Measurements from ENCODE around the gene IL16. TPM values are rescaled to one million over a fixed set of nuclear protein-coding genes. Genes with fewer than 3 reads are reported as not detected.

Gene IL16
- total and polyA plus RNA-seq, 2 experiments from 2014 or later = 0.32 to 0.53 TPM

- DNase-seq = no peak
- no peaks in the 10 kb centered on the region for H4K20me1 ChIP-seq (ENCODE audit: insufficient read depth)
- in situ Hi-C loops (cut with MboI) = loop anchor here (5.0 kb wide), 1 partner anchor 124 kb away; no protein-coding TSS in a partner anchor
- H3K27ac ChIP-seq = no peak overlapping the region
- no peaks in the 10 kb centered on the region for H3K79me2 ChIP-seq (ENCODE audit: insufficient read depth)
- 79 to 81% methylated on average over 2 of the region's 2 CpGs for WGBS, 2 experiments (ENCODE audit: low coverage in 1 of 2, low lambda C conversion rate in 2 of 2, missing lambda C conversion rate in 2 of 2)
- peaks cover 11% of the 10 kb centered on the region for H3K4me1 ChIP-seq (ENCODE audit: insufficient read depth)
- H3K9ac ChIP-seq = no peak overlapping the region
- no peak overlapping the region for H3K4me2 ChIP-seq (ENCODE audit: unreplicated experiment)
- H3F3A ChIP-seq (ENCODE audit: insufficient read depth) = peaks cover 11% of the 10 kb centered on the region
- H3K36me3 ChIP-seq (ENCODE audit: low read depth) = no peaks in the 10 kb centered on the region
- H3K4me3 ChIP-seq = no peak overlapping the region
- H3K9me3 ChIP-seq (ENCODE audit: low read depth) = no peaks in the 10 kb centered on the region
- no peaks in the 10 kb centered on the region for H3K27me3 ChIP-seq (replicated peaks; ENCODE audit: insufficient read depth)
- TF ChIP-seq EZH2 (IDR thresholded peaks at IDR 0.05; ENCODE audit: insufficient read depth, poor library complexity, severe bottlenecking) (no peak), EZH2phosphoT487 (IDR thresholded peaks at IDR 0.05; ENCODE audit: insufficient read depth, low read depth) (no peak)
- no peaks in the 10 kb centered on the region for H3K9me2 ChIP-seq (ENCODE audit: insufficient read depth)
- H2AFZ ChIP-seq = no peak overlapping the region
These were observed 81.2 kb downstream of the IL16 start for GRCh38 chr15:81277851-81278250.

- no peak for DNase-seq
- Histone ChIP-seq H3K4me2 (ENCODE audit: unreplicated experiment) (no peak overlapping the region), H3K4me3 (no peak overlapping the region), H3K9me3 (ENCODE audit: low read depth) (no peaks in the 10 kb centered on the region), H3K9ac (no peak overlapping the region), H3K27ac (no peak overlapping the region), H3K27me3 (replicated peaks; ENCODE audit: insufficient read depth) (no peaks in the 10 kb centered on the region), H3F3A (ENCODE audit: insufficient read depth) (peaks cover 11% of the 10 kb centered on the region), H3K36me3 (ENCODE audit: low read depth) (no peaks in the 10 kb centered on the region), H3K79me2 (ENCODE audit: insufficient read depth) (no peaks in the 10 kb centered on the region), H2AFZ (no peak overlapping the region), H3K9me2 (ENCODE audit: insufficient read depth) (no peaks in the 10 kb centered on the region), H3K4me1 (ENCODE audit: insufficient read depth) (peaks cover 11% of the 10 kb centered on the region), H4K20me1 (ENCODE audit: insufficient read depth) (no peaks in the 10 kb centered on the region)
- WGBS, 2 experiments (ENCODE audit: low coverage in 1 of 2, low lambda C conversion rate in 2 of 2, missing lambda C conversion rate in 2 of 2) = 83 to 87% methylated on average over 6 of the region's 6 CpGs
- in situ Hi-C loops (cut with MboI) = loop anchor here (5.0 kb wide), 1 partner anchor 124 kb away; no protein-coding TSS in a partner anchor
- no peak for TF ChIP-seq EZH2 (IDR thresholded peaks at IDR 0.05; ENCODE audit: insufficient read depth, poor library complexity, severe bottlenecking)
- no peak for TF ChIP-seq EZH2phosphoT487 (IDR thresholded peaks at IDR 0.05; ENCODE audit: insufficient read depth, low read depth)
These were observed 81.8 kb downstream of the IL16 start for GRCh38 chr15:81278306-81279029.

GRCh38 chr15:81279621-81280485 lies 83.2 kb downstream of the IL16 start:
- Histone ChIP-seq H3K4me1 (ENCODE audit: insufficient read depth) (peaks cover 9% of the 10 kb centered on the region), H2AFZ (no peak overlapping the region), H3K9ac (no peak overlapping the region), H3K27me3 (replicated peaks; ENCODE audit: insufficient read depth) (no peaks in the 10 kb centered on the region), H3F3A (ENCODE audit: insufficient read depth) (peaks cover 11% of the 10 kb centered on the region), H3K4me3 (no peak overlapping the region), H3K9me2 (ENCODE audit: insufficient read depth) (no peaks in the 10 kb centered on the region), H3K36me3 (ENCODE audit: low read depth) (no peaks in the 10 kb centered on the region), H3K9me3 (ENCODE audit: low read depth) (no peaks in the 10 kb centered on the region), H3K27ac (no peak overlapping the region), H3K79me2 (ENCODE audit: insufficient read depth) (no peaks in the 10 kb centered on the region), H3K4me2 (ENCODE audit: unreplicated experiment) (no peak overlapping the region), H4K20me1 (ENCODE audit: insufficient read depth) (no peaks in the 10 kb centered on the region)
- in situ Hi-C loops (cut with MboI) = loop anchor here (5.0 kb wide), 1 partner anchor 122 kb away; no protein-coding TSS in a partner anchor
- TF ChIP-seq EZH2phosphoT487 (IDR thresholded peaks at IDR 0.05; ENCODE audit: insufficient read depth, low read depth) = no peak
- TF ChIP-seq EZH2 (IDR thresholded peaks at IDR 0.05; ENCODE audit: insufficient read depth, poor library complexity, severe bottlenecking) = no peak
- WGBS, 2 experiments (ENCODE audit: low coverage in 1 of 2, low lambda C conversion rate in 2 of 2, missing lambda C conversion rate in 2 of 2) = 74 to 79% methylated on average over 12 of the region's 12 CpGs
- DNase-seq = no peak

GRCh38 chr15:81280696-81281455 lies 84.2 kb downstream of the IL16 start:
- WGBS, 2 experiments (ENCODE audit: low coverage in 1 of 2, low lambda C conversion rate in 2 of 2, missing lambda C conversion rate in 2 of 2) = 55 to 62% methylated on average over 8 of the region's 8 CpGs
- Histone ChIP-seq H3K4me3 (no peak overlapping the region), H3K4me1 (ENCODE audit: insufficient read depth) (peaks cover 2% of the 10 kb centered on the region; the same call in 1 of the 2 replicates), H3K36me3 (ENCODE audit: low read depth) (no peaks in the 10 kb centered on the region), H3K27me3 (replicated peaks; ENCODE audit: insufficient read depth) (no peaks in the 10 kb centered on the region), H3K9ac (no peak overlapping the region), H3K79me2 (ENCODE audit: insufficient read depth) (no peaks in the 10 kb centered on the region), H3K9me2 (ENCODE audit: insufficient read depth) (no peaks in the 10 kb centered on the region), H4K20me1 (ENCODE audit: insufficient read depth) (no peaks in the 10 kb centered on the region), H3K27ac (no peak overlapping the region), H3K9me3 (ENCODE audit: low read depth) (no peaks in the 10 kb centered on the region), H3K4me2 (ENCODE audit: unreplicated experiment) (no peak overlapping the region), H3F3A (ENCODE audit: insufficient read depth) (peaks cover 6% of the 10 kb centered on the region), H2AFZ (no peak overlapping the region)
- in situ Hi-C loops (cut with MboI) = no loop called here
- TF ChIP-seq EZH2 (IDR thresholded peaks at IDR 0.05; ENCODE audit: insufficient read depth, poor library complexity, severe bottlenecking) (no peak), EZH2phosphoT487 (IDR thresholded peaks at IDR 0.05; ENCODE audit: insufficient read depth, low read depth) (no peak)
- no peak for DNase-seq
